GM12878 (cell line): ENCODE data around the gene SMG9. TPM values are rescaled to one million over a fixed set of nuclear protein-coding genes. Genes with fewer than 3 reads are reported as not detected.

ENCODE experiments used
- ATAC-seq: fragments of 200-7000 bp; cut with Tn5 transposase; 3 replicates; pipeline ENCODE4 v1.9.1; 2020; ENCODE audit warnings: mild to moderate bottlenecking, moderate library complexity
- BruUV-seq: library from RNA; stranded (reverse); fragments of 400-500 nt; replicated peaks from 2 replicates; lab custom pipeline; 2021; lab: Mats Ljungman, UMichigan
- CTCF ChIA-PET: fragments of 300-600 bp; sonication (Branson Sonifier 250); formaldehyde crosslinking; extraction: SDS; loops from one replicate; lab custom pipeline; 2021; ENCODE audit warnings: inconsistent platforms; lab: Yijun Ruan, JAX
- POLR2A ChIA-PET: fragments of 350-600 bp; formaldehyde crosslinking; extraction: SDS; loops from one replicate; lab custom pipeline; 2021; ENCODE audit warnings: inconsistent platforms; lab: Charles Lee
- RAD21 ChIA-PET: fragments of 300-600 bp; sonication (Branson Sonifier 250); formaldehyde crosslinking; loops from one replicate; lab custom pipeline; 2023; ENCODE audit warnings: antibody characterized with exemption; ENCODE audit not compliant: unreplicated experiment; lab: Charles Lee
- SMC1A ChIA-PET: fragments of 300-600 bp; sonication (Branson Sonifier 250); formaldehyde crosslinking; loops from one replicate; lab custom pipeline; 2023; ENCODE audit not compliant: unreplicated experiment, uncharacterized antibody; lab: Charles Lee
- DNase-seq: peaks from one replicate; pipeline ENCODE4 v3.0.0-alpha.2; 2011; ENCODE audit warnings: low read depth, low spot score
- FAIRE-seq: peaks from 3 replicates; lab custom pipeline; 2011; peaks lifted over from hg19 to GRCh38; lab: Jason Lieb, UNC
- H2AFZ ChIP-seq: 2 replicates; pipeline ENCODE4 v1.6.0; 2011; ENCODE audit warnings: low read depth, low read length, control low read depth; ENCODE audit not compliant: control insufficient read depth
- H3K27ac ChIP-seq: 2 replicates; pipeline ENCODE4 v1.5.1; 2011; ENCODE audit warnings: control low read depth; ENCODE audit not compliant: control insufficient read depth, insufficient read depth
- H3K27me3 ChIP-seq, 2 experiments: replicated peaks in 1 of 2; 2 replicates each; pipeline versions ENCODE4 v1.6.0 to v1.6.1; 2011; ENCODE audit warnings: low read length in 1 of 2; ENCODE audit not compliant: control insufficient read depth in 2 of 2, insufficient read depth in 2 of 2
- H3K36me3 ChIP-seq, 2 experiments: 2 replicates each; pipeline ENCODE4 v1.5.1; 2011; ENCODE audit warnings: low read length in 1 of 2; ENCODE audit not compliant: control insufficient read depth in 2 of 2, insufficient read depth in 2 of 2
- H3K4me1 ChIP-seq: 2 replicates; pipeline ENCODE4 v1.6.1; 2011; ENCODE audit warnings: mild to moderate bottlenecking, low read length, moderate library complexity, mixed read lengths; ENCODE audit not compliant: control insufficient read depth, insufficient read depth
- H3K4me2 ChIP-seq: 2 replicates; pipeline ENCODE4 v1.6.0; 2011; ENCODE audit warnings: control low read depth; ENCODE audit not compliant: control insufficient read depth, insufficient read depth
- H3K4me3 ChIP-seq: fragments of 200-600 bp; sonication (generic); 2 replicates; pipeline ENCODE4 v1.5.1; 2016
- H3K79me2 ChIP-seq: 2 replicates; pipeline ENCODE4 v1.6.0; 2011; ENCODE audit warnings: low read length; ENCODE audit not compliant: control insufficient read depth, insufficient read depth
- H3K9ac ChIP-seq: 2 replicates; pipeline ENCODE4 v1.8.0; 2011; ENCODE audit warnings: low read length, control low read depth, mixed read lengths; ENCODE audit not compliant: control insufficient read depth, insufficient read depth
- H3K9me3 ChIP-seq: replicated peaks from 3 replicates; pipeline ENCODE4 v1.5.1; 2011; ENCODE audit warnings: mild to moderate bottlenecking, low read length; ENCODE audit not compliant: control insufficient read depth, insufficient read depth
- H4K20me1 ChIP-seq: 2 replicates; pipeline ENCODE4 v1.6.0; 2011; ENCODE audit not compliant: control insufficient read depth, insufficient read depth
- CHD4 ChIP-seq: fragments of 200-600 bp; sonication (generic); IDR thresholded peaks from 2 replicates; pipeline ENCODE4 v1.6.1; 2016; ENCODE audit warnings: mild to moderate bottlenecking
- FOS ChIP-seq: IDR thresholded peaks from 3 replicates; pipeline ENCODE4 v1.6.1; 2011; ENCODE audit warnings: borderline replicate concordance; ENCODE audit not compliant: insufficient read length; ENCODE audit errors: extremely low read depth
- GATAD2B ChIP-seq: fragments of 450-650 bp; conservative IDR thresholded peaks from 2 replicates; pipeline ENCODE4 v1.6.1; 2017; ENCODE audit warnings: low read depth, mild to moderate bottlenecking, moderate library complexity
- IKZF2 ChIP-seq, 2 experiments: fragments of 450-650 bp; IDR thresholded peaks; 2 replicates each; pipeline ENCODE4 v1.6.1; 2017; ENCODE audit warnings: mild to moderate bottlenecking in 2 of 2, moderate library complexity in 2 of 2
- MYC ChIP-seq: IDR thresholded peaks from 2 replicates; pipeline ENCODE4 v1.6.1; 2011; ENCODE audit warnings: mild to moderate bottlenecking, low read length, moderate library complexity, inconsistent platforms; ENCODE audit not compliant: insufficient read depth, insufficient replicate concordance, insufficient read length, severe bottlenecking
- NRF1 ChIP-seq: conservative IDR thresholded peaks from 2 replicates; pipeline ENCODE4 v1.6.1; 2011; ENCODE audit warnings: mild to moderate bottlenecking, low read depth, low read length, improper control_type of control experiment
- POLR2AphosphoS2 ChIP-seq: IDR thresholded peaks from 2 replicates; pipeline ENCODE4 v1.6.1; 2011; ENCODE audit warnings: low read depth, mild to moderate bottlenecking, low read length, improper control_type of control experiment, moderate library complexity
- YBX1 ChIP-seq: fragments of 450-650 bp; IDR thresholded peaks from 2 replicates; pipeline ENCODE4 v1.6.1; 2016; ENCODE audit warnings: antibody characterized with exemption
- ZNF217 ChIP-seq: fragments of 450-650 bp; IDR thresholded peaks from 2 replicates; pipeline ENCODE4 v1.6.1; 2017; ENCODE audit warnings: antibody characterized with exemption, mild to moderate bottlenecking
- ZNF24 ChIP-seq: fragments of 450-650 bp; IDR thresholded peaks from 2 replicates; pipeline ENCODE4 v1.6.1; 2017; ENCODE audit warnings: antibody characterized with exemption, mild to moderate bottlenecking
- ZNF274 ChIP-seq: IDR thresholded peaks from one replicate; pipeline ENCODE4 v1.8.0; 2011; ENCODE audit not compliant: insufficient read length, insufficient read depth
- WGBS: methylation state at CpG from one replicate; pipeline ENCODE4 v1.1.6; 2016; ENCODE audit warnings: low lambda C conversion rate; ENCODE audit not compliant: insufficient replicate concordance, insufficient coverage; ENCODE audit errors: missing lambda C conversion rate; 5-methylcytosine and 5-hydroxymethylcytosine counted together
- in situ Hi-C: fragments of 300-500 bp; cut with MboI; formaldehyde crosslinking; loops from 9 replicates; pipeline ENCODE4 v1.14.3; 2018; ENCODE audit warnings: mixed read lengths
- intact Hi-C: fragments of 100-400 bp; cut with micrococcal nuclease; formaldehyde crosslinking; loops from one replicate; pipeline ENCODE4 v1.14.2; 2022; ENCODE audit not compliant: unreplicated experiment
- polyA plus RNA-seq, 11 experiments: library from polyadenylated mRNA; depleted of rRNA in 4 of 11; unstranded in 6 of 11; stranded (reverse) in 5 of 11; fragments of >200 nt; fragmentation: Nextera tagmentation in 4 of 11; fragmentation: Illumina TruSeq in 1 of 11; extraction: Ambion mirVana in 4 of 11; extraction: Trizol in 1 of 11; gene quantifications; 1 replicate in 1 of 11; 2 replicates in 10 of 11; pipeline versions ENCODE4 v1.2.1 to v1.2.3, GENCODE V29; 2011 to 2016; ENCODE audit warnings: inconsistent platforms in 2 of 11, missing spikeins in 2 of 11, low read depth in 1 of 11
- total RNA-seq, 4 experiments: library from RNA; depleted of rRNA in 3 of 4; stranded (reverse); fragments of >200 nt in 3 of 4; fragmentation: Illumina TruSeq in 1 of 4; extraction: Trizol in 1 of 4; gene quantifications; 2 replicates each; pipeline versions ENCODE4 v1.2.1 to v1.2.3, GENCODE V29; 2013 to 2021
- TF ChIP-seq, protein P1 (sequence below): fragments of 450-650 bp; IDR thresholded peaks from 2 replicates; pipeline ENCODE4 v1.6.1; 2017; ENCODE audit warnings: antibody characterized with exemption, mild to moderate bottlenecking, moderate library complexity

Gene SMG9
- total and polyA plus RNA-seq, 10 of the 15 experiments (the other 5 are each of a cell fraction or from before 2014, with no cell fraction given), result 0.69 to 52.2 (median 28.1) TPM

DNA sequence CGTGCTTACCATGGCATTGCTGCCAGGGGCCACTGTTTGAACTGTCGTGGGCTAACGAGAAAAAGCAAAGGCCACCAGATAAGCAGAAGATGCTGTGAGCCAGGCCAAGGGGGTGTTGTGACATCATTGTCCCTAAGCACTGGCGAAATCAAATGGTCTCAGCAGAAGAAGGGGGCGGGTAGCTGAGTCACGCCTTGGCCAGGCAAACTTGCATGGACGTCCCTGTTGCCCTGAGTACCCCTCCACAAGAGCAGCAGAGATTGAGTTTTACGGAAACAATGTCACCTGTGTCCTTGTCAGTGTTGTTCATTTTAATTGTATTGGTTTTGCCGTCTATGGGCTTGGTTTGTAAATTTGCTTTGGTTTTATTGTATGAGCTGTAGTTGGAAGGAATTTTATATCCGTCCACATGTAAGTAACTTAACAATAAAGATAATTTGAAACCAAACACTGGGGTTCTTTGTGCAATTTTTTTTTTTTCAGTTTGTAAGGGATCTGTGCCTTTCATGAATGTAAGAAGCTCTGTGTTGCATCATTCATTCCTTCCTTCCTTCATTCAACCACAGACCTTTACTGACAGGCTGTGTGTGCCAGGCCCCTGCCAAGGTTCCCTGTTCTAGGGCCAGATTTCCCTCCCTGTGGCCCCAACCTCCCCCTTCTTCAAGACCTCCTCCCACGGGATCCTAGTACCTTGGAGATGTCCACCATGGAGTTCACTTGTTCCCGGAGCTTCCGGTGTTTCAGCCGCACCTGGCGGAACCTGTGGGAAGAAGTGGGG lies 13.7 kb upstream of the SMG9 start:
- Histone ChIP-seq H3K4me1 (peaks cover 47% of the 10 kb centered on the region), H3K36me3 (peaks cover 45 to 56% of the 10 kb centered on the region in 2 experiments), H3K27me3 (no peaks in the 10 kb centered on the region), H3K27ac (no peak overlapping the region)
- intact Hi-C loops, result no loop called here
- DNase-seq (no peak), FAIRE-seq (no peak)
- TF ChIP-seq ZNF24, result 0 out of 2 replicates have a peak, but pooled peaks have one; percentile 30
- no peak for TF ChIP-seq FOS
- TF ChIP-seq, all 136 proteins: peak for 1
- Histone ChIP-seq H2AFZ (no peak overlapping the region), H3K79me2 (no peaks in the 10 kb centered on the region), H3K4me2 (no peak overlapping the region), H3K9ac (no peak overlapping the region), H3K9me3 (no peaks in the 10 kb centered on the region), H3K4me3 (no peak overlapping the region), H4K20me1 (no peaks in the 10 kb centered on the region)
- CTCF ChIA-PET, result interaction anchor here (1.1 to 20.8 kb wide), 4 partner anchors 10 to 22 kb away, joined by 4 to 324 read pairs (median 148); partner anchors contain the start of genes KCNN4 and SMG9
- WGBS, result 83% methylated on average over 15 of the region's 15 CpGs
- POLR2A ChIA-PET, result interaction anchor here (2.9 to 18.9 kb wide), 3 partner anchors 10 to 100 kb away, joined by 12 to 389 read pairs (median 307); partner anchors contain the start of genes KCNN4 and SMG9
- in situ Hi-C loops, result loop anchor here (25.0 kb wide), 2 partner anchors 1694 to 1831 kb away; partner anchors contain the start of genes ERFL and FOSB
- SMC1A ChIA-PET, result interaction anchor here (0.6 to 20.1 kb wide), 8 partner anchors 10 to 1877 kb away, joined by 3 to 325 read pairs (median 4); partner anchors contain the start of genes KCNN4 and SMG9
- no peak for ATAC-seq
- RAD21 ChIA-PET, result interaction anchor here (1.5 to 7.7 kb wide), 3 partner anchors 10 to 21 kb away, joined by 3 to 167 read pairs (median 148); partner anchors contain the start of genes KCNN4 and SMG9
- BruUV-seq, result no TSS peak

DNA sequence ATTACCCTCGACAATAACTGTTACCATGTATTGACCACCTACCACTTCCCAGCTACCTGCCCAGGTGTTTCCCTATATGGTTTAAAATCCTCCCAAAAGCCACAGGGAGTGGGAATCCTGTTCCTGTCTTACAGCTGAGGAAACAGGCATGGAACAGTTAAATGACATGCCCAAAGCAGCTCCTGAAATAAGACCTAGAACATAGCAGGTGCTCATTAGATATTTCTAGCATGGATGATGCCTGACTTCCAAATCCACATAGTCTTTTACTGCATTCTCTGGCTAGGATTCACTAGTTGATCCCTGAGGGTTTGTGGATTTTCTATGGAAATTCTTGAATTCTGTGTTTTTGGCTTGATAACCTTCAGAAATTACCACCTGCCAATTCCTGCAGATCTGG lies 13.1 kb upstream of the SMG9 start:
- FAIRE-seq (no peak), DNase-seq (no peak), ATAC-seq (no peak)
- RAD21 ChIA-PET, result interaction anchor here (6.1 to 7.7 kb wide), 3 partner anchors 11 to 22 kb away, joined by 66 to 167 read pairs (median 148); partner anchors contain the start of genes KCNN4 and SMG9
- H3K79me2 ChIP-seq, result no peaks in the 10 kb centered on the region; the same call in 1 of the 2 replicates
- peak overlapping the region; percentile 100; the same call in 1 of the 2 replicates for H3K27ac ChIP-seq
- no peaks in the 10 kb centered on the region for H3K27me3 ChIP-seq
- no peak overlapping the region for H2AFZ ChIP-seq
- intact Hi-C loops, result no loop called here
- peaks cover 53% of the 10 kb centered on the region for H3K4me1 ChIP-seq
- H3K9ac ChIP-seq, result no peak overlapping the region
- BruUV-seq, result no TSS peak
- H4K20me1 ChIP-seq, result no peaks in the 10 kb centered on the region
- no peaks in the 10 kb centered on the region; the same call in 2 of the 3 replicates for H3K9me3 ChIP-seq
- CTCF ChIA-PET, result interaction anchor here (3.2 to 20.8 kb wide), 4 partner anchors 11 to 21 kb away, joined by 22 to 324 read pairs (median 148); partner anchors contain the start of genes KCNN4 and SMG9
- peaks cover 42 to 50% of the 10 kb centered on the region in 2 experiments for H3K36me3 ChIP-seq
- in situ Hi-C loops, result loop anchor here (25.0 kb wide), 2 partner anchors 1694 to 1831 kb away; partner anchors contain the start of genes ERFL and FOSB
- H3K4me2 ChIP-seq, result no peak overlapping the region
- H3K4me3 ChIP-seq, result no peak overlapping the region
- POLR2A ChIA-PET, result interaction anchor here (2.9 to 18.9 kb wide), 3 partner anchors 10 to 99 kb away, joined by 12 to 389 read pairs (median 307); partner anchors contain the start of genes KCNN4 and SMG9
- SMC1A ChIA-PET, result interaction anchor here (0.6 to 20.1 kb wide), 7 partner anchors 9 to 1877 kb away, joined by 3 to 325 read pairs (median 4); partner anchors contain the start of genes KCNN4 and SMG9
- 0% methylated on average over 1 of the region's 1 CpG for WGBS
- TF ChIP-seq POLR2AphosphoS2 (no peak), ZNF217 (no peak), IKZF2 (IDR thresholded peaks at IDR 0.05) (no peak), MYC (no peak), ZNF274 (no peak), CHD4 (no peak), YBX1 (no peak), GATAD2B (no peak), NRF1 (no peak)
- TF ChIP-seq, protein P1, sequence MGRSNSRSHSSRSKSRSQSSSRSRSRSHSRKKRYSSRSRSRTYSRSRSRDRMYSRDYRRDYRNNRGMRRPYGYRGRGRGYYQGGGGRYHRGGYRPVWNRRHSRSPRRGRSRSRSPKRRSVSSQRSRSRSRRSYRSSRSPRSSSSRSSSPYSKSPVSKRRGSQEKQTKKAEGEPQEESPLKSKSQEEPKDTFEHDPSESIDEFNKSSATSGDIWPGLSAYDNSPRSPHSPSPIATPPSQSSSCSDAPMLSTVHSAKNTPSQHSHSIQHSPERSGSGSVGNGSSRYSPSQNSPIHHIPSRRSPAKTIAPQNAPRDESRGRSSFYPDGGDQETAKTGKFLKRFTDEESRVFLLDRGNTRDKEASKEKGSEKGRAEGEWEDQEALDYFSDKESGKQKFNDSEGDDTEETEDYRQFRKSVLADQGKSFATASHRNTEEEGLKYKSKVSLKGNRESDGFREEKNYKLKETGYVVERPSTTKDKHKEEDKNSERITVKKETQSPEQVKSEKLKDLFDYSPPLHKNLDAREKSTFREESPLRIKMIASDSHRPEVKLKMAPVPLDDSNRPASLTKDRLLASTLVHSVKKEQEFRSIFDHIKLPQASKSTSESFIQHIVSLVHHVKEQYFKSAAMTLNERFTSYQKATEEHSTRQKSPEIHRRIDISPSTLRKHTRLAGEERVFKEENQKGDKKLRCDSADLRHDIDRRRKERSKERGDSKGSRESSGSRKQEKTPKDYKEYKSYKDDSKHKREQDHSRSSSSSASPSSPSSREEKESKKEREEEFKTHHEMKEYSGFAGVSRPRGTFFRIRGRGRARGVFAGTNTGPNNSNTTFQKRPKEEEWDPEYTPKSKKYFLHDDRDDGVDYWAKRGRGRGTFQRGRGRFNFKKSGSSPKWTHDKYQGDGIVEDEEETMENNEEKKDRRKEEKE, result no peak
